Natural killer cell (primary cell): Measurements from ENCODE around the gene NDUFB6. TPM values are rescaled to one million over a fixed set of nuclear protein-coding genes. Genes with fewer than 3 reads are reported as not detected.

Experiments used
- ATAC-seq, 3 donors: fragments of 150-1000 bp in 2 of 3; fragments of 200-7000 bp in 1 of 3; cut with Tn5 transposase; 1 replicate in 1 of 3; 2 replicates in 2 of 3; pipeline ENCODE4 v1.10.0; 2021; ENCODE audit warnings: mild to moderate bottlenecking in 2 of 3, moderate library complexity in 2 of 3
- DNase-seq, 2 donors: peaks; one replicate each; pipeline versions ENCODE4 v3.0.0 to v3.0.0-alpha.2; 2013 to 2021; ENCODE audit warnings: mixed read lengths in 1 of 2
- H3K27ac ChIP-seq: one replicate; pipeline ENCODE4 v1.5.1; 2013; ENCODE audit warnings: mild to moderate bottlenecking, low read length
- H3K27me3 ChIP-seq: one replicate; pipeline ENCODE4 v1.6.1; 2013; ENCODE audit warnings: low read length; ENCODE audit not compliant: control insufficient read depth, insufficient read depth
- H3K36me3 ChIP-seq: one replicate; pipeline ENCODE4 v1.6.1; 2013; ENCODE audit warnings: low read length; ENCODE audit not compliant: control insufficient read depth, insufficient read depth
- H3K4me1 ChIP-seq: one replicate; pipeline ENCODE4 v1.6.1; 2013; ENCODE audit warnings: low read length; ENCODE audit not compliant: control insufficient read depth, insufficient read depth
- H3K4me3 ChIP-seq: one replicate; pipeline ENCODE4 v1.5.1; 2013; ENCODE audit warnings: low read length
- H3K9me3 ChIP-seq: one replicate; pipeline ENCODE4 v1.6.1; 2013; ENCODE audit warnings: low read length; ENCODE audit not compliant: control insufficient read depth, insufficient read depth
- H3K27ac Mint-ChIP-seq, 2 donors: one replicate each; pipeline ENCODE4 v1.8.0; 2022; ENCODE audit warnings: mild to moderate bottlenecking in 2 of 2, mixed read lengths in 2 of 2, moderate library complexity in 1 of 2
- H3K27me3 Mint-ChIP-seq, 2 donors: one replicate each; pipeline ENCODE4 v1.8.0; 2022; ENCODE audit warnings: low read depth in 2 of 2, mixed read lengths in 2 of 2
- H3K36me3 Mint-ChIP-seq: one replicate; pipeline ENCODE4 v1.8.0; 2022; ENCODE audit warnings: mixed read lengths
- H3K4me1 Mint-ChIP-seq, 2 donors: one replicate each; pipeline ENCODE4 v1.8.0; 2022; ENCODE audit warnings: mixed read lengths in 2 of 2
- H3K4me3 Mint-ChIP-seq: one replicate; pipeline ENCODE4 v1.8.0; 2022; ENCODE audit warnings: mild to moderate bottlenecking, moderate library complexity, mixed read lengths
- H3K9me3 Mint-ChIP-seq, 2 donors: one replicate each; pipeline ENCODE4 v1.8.0; 2022; ENCODE audit warnings: mixed read lengths in 2 of 2
- WGBS: methylation state at CpG from one replicate; pipeline ENCODE4 v1.1.7; 2013; ENCODE audit warnings: missing lambda C conversion rate; ENCODE audit not compliant: insufficient coverage; 5-methylcytosine and 5-hydroxymethylcytosine counted together
- intact Hi-C: fragments of 100-400 bp; cut with micrococcal nuclease; formaldehyde crosslinking; loops from one replicate; pipeline ENCODE4 v1.14.2; 2022
- total RNA-seq, 4 donors: library from RNA; stranded (reverse); fragments of 120-200 nt in 1 of 4; gene quantifications; one replicate each; pipeline versions ENCODE4 v1.2.3 to v1.2.4, GENCODE V29; 2013 to 2022
- TF ChIP-seq, protein P1 (sequence below): fragments of 200-600 bp; IDR thresholded peaks from one replicate; pipeline ENCODE4 v1.8.0; 2022; ENCODE audit warnings: antibody characterized with exemption

The NDUFB6 gene
- total RNA-seq, 3 donors from 2014 or later (not counting 1 experiment from before 2014, with no cell fraction given), result 12.6 to 14.6 (median 13.3) TPM

DNA sequence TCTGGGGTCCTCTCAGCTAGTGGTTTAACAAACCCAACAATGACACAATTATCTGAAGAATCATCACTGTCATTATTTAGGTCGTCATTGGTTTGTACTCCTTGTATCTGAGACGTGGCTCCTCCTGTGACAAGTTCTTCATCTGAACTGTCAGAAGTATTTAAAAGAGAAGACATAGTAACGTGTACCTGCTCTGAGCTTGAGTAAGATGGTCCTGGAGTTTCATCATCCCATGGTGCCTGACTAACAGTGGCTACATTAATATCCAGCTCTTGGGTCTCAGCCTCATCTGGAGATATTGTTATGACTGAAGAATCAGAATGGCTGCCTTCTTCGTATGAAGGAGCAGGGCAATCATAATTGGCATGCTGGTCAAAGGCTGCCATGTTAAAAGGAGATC lies 29.9 kb downstream of the NDUFB6 start:
- Mint-ChIP-seq H3K27ac (no peak overlapping the region), H3K4me3 (no peak overlapping the region)
- intact Hi-C loops, result no loop called here

DNA sequence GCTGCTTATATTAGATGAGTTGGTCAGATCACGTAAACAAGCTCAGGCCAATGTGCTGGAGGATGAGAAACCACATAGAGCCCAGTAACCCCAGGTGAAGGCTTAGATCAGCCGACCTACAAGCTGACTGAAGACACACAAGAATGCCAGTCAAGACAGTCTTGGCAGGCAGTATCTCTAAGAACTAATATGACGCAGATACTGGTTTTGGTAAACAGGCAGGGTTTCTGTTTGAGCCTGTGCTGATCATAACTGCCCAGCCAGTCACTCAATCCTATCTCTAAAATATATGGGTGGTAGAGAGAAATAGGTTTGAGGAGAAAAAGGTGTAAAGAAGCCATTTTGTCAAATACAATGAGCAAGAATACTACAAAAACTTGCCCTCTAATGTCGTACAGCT lies 39.1 kb downstream of the NDUFB6 start:
- no peak for ATAC-seq
- DNase-seq, result no peak
- Histone ChIP-seq H3K36me3 (no peaks in the 10 kb centered on the region), H3K27ac (no peak overlapping the region), H3K4me3 (no peak overlapping the region), H3K9me3 (no peaks in the 10 kb centered on the region), H3K4me1 (no peaks in the 10 kb centered on the region), H3K27me3 (no peaks in the 10 kb centered on the region)
- H3K36me3 Mint-ChIP-seq, result no peaks in the 10 kb centered on the region
- H3K27me3 Mint-ChIP-seq, result no peaks in the 10 kb centered on the region
- H3K4me1 Mint-ChIP-seq, result no peaks in the 10 kb centered on the region
- TF ChIP-seq, protein P1, sequence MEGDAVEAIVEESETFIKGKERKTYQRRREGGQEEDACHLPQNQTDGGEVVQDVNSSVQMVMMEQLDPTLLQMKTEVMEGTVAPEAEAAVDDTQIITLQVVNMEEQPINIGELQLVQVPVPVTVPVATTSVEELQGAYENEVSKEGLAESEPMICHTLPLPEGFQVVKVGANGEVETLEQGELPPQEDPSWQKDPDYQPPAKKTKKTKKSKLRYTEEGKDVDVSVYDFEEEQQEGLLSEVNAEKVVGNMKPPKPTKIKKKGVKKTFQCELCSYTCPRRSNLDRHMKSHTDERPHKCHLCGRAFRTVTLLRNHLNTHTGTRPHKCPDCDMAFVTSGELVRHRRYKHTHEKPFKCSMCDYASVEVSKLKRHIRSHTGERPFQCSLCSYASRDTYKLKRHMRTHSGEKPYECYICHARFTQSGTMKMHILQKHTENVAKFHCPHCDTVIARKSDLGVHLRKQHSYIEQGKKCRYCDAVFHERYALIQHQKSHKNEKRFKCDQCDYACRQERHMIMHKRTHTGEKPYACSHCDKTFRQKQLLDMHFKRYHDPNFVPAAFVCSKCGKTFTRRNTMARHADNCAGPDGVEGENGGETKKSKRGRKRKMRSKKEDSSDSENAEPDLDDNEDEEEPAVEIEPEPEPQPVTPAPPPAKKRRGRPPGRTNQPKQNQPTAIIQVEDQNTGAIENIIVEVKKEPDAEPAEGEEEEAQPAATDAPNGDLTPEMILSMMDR, result no peak
- intact Hi-C loops, result no loop called here
- H3K4me3 Mint-ChIP-seq, result no peak overlapping the region
- H3K27ac Mint-ChIP-seq, result no peak overlapping the region
- 97% methylated on average over 4 of the region's 4 CpGs for WGBS
- no peaks in the 10 kb centered on the region for H3K9me3 Mint-ChIP-seq

More for the DNA sequence above, 29.9 kb downstream of the NDUFB6 start:
- no peak overlapping the region for H3K4me3 ChIP-seq
- 94% methylated on average over 4 of the region's 4 CpGs for WGBS
- no peak for DNase-seq
- TF ChIP-seq, protein P1, result no peak
- peaks cover 14% of the 10 kb centered on the region for H3K36me3 Mint-ChIP-seq
- no peaks in the 10 kb centered on the region for H3K27me3 ChIP-seq
- no peak for ATAC-seq
- H3K9me3 ChIP-seq, result no peaks in the 10 kb centered on the region
- peaks cover 23% of the 10 kb centered on the region for H3K36me3 ChIP-seq
- H3K4me1 Mint-ChIP-seq, result peaks cover 11 to 15% of the 10 kb centered on the region in 2 donors
- no peak overlapping the region for H3K27ac ChIP-seq
- no peaks in the 10 kb centered on the region for H3K27me3 Mint-ChIP-seq
- no peaks in the 10 kb centered on the region for H3K9me3 Mint-ChIP-seq
- H3K4me1 ChIP-seq, result no peaks in the 10 kb centered on the region

DNA sequence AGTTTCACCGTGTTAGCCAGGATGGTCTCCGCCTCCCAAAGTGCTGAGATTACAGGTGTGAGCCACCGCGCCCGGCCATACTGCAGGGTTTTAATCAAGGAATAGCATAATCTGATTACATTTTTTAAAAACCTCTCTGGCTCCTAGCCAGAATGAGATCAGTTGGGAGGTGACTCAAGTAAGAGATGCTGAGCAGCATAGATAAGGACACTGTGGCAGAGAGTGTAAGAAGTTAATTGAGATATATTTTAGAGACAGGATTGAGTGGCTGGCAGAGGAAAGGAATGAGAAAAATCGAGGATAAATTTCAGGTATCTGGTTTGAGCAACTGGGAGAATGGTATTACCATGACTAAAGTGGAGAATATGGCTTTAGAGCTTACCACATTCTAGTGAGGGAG lies 39.6 kb downstream of the NDUFB6 start:
- 98% methylated on average over 6 of the region's 6 CpGs for WGBS
- ATAC-seq, result no peak
- H3K4me3 ChIP-seq, result no peak overlapping the region
- no peak for DNase-seq
- no peaks in the 10 kb centered on the region for H3K36me3 ChIP-seq
- no peak overlapping the region for H3K27ac ChIP-seq
- TF ChIP-seq, protein P1, result no peak
- H3K27me3 ChIP-seq, result no peaks in the 10 kb centered on the region
- H3K9me3 ChIP-seq, result no peaks in the 10 kb centered on the region
- Mint-ChIP-seq H3K4me1 (no peaks in the 10 kb centered on the region), H3K27me3 (no peaks in the 10 kb centered on the region), H3K27ac (no peak overlapping the region), H3K4me3 (no peak overlapping the region), H3K36me3 (no peaks in the 10 kb centered on the region), H3K9me3 (no peaks in the 10 kb centered on the region)
- intact Hi-C loops, result no loop called here
- no peaks in the 10 kb centered on the region for H3K4me1 ChIP-seq

DNA sequence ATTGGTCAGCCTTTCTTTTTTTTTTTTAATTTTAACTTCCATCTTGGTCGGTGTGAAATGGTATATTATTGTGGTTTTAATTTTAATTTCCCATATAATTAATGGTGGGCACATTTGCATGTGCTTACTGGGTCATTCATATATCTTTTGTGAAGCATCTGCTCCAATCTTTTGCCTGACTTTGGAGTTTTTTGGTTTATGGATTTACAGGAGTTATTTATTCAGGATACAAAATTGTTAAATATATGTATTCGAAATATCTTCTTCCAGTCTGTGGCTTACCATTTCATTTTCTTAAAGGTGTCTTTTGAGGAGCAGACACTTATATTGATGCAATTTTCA lies 46.3 kb downstream of the NDUFB6 start:
- H3K27ac ChIP-seq, result peak overlapping the region; percentile 87
- intact Hi-C loops, result loop anchor here (1.0 kb wide), 3 partner anchors 24 to 147 kb away; no protein-coding TSS in a partner anchor
- no peaks in the 10 kb centered on the region for H3K36me3 ChIP-seq
- Mint-ChIP-seq H3K4me1 (peaks cover 48 to 51% of the 10 kb centered on the region in 2 donors), H3K36me3 (no peaks in the 10 kb centered on the region), H3K9me3 (no peaks in the 10 kb centered on the region), H3K27me3 (no peaks in the 10 kb centered on the region), H3K4me3 (peak overlapping the region; percentile 93), H3K27ac (peak overlapping the region; percentile 79 to 96)
- H3K4me3 ChIP-seq, result peak overlapping the region; percentile 92
- ATAC-seq, result no peak
- H3K27me3 ChIP-seq, result no peaks in the 10 kb centered on the region
- H3K9me3 ChIP-seq, result no peaks in the 10 kb centered on the region
- no CpG with 5 or more reads among the region's 2 CpGs for WGBS
- DNase-seq, result no peak
- TF ChIP-seq, protein P1, result no peak
- H3K4me1 ChIP-seq, result peaks cover 12% of the 10 kb centered on the region
